ENCODE measurements around the gene ATAD3A. TPM values are rescaled to one million over a fixed set of nuclear protein-coding genes. Genes with fewer than 3 reads are reported as not detected.
"Not testable (repeated sequence)": the region's sequence is repeated elsewhere in the genome, so short reads cannot be mapped to it uniquely, and the experiment has no call there.

ATAD3A gene
- polyA plus RNA-seq, 1 of the 3 experiments (the other 2 are of a cell fraction) = 40.2 TPM

DNA sequence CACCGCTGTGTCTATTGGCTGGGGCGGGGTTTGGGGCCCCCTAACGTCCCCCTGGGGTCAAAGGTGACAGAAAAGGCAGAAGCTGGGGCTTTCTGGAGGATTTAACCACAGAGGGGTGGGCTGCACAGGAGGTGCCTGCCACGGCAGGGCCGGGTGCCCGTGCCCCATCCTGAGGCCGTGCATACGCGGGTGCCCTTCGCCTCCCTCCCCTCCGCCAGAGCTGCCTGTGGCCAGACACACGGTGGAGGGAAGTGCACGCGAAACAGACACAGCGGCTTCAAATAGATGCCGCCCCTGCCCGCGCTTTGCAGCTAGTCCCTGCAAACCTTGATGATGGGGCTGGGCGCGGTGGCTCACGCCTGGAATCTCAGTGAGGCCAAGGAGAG lies 2.5 kb upstream of the ATAD3A start:
- peaks cover 15% of the 10 kb centered on the region; the same call in 1 of the 2 replicates for H3K79me2 ChIP-seq (ENCODE audit: insufficient read depth)
- 98% methylated on average over 7 of the region's 21 CpGs for WGBS (ENCODE audit: low lambda C conversion rate)
- H3K9ac ChIP-seq; H3K4me2 ChIP-seq; DNase-seq; H3K9me3 ChIP-seq; H3K27me3 ChIP-seq (ENCODE audit: insufficient read depth); H3K27ac ChIP-seq (ENCODE audit: low read depth in 2 of 2, low read length in 1 of 2); H3K4me1 ChIP-seq (ENCODE audit: control insufficient read depth in 1 of 2, insufficient read depth in 2 of 2, low read depth in 1 of 2, low read length in 1 of 2); H3F3A ChIP-seq (replicated peaks; ENCODE audit: insufficient read depth); H3K4me3 ChIP-seq (ENCODE audit: low read depth in 2 of 2, low read length in 1 of 2); CTCF ChIA-PET; POLR2A ChIA-PET; H3K36me3 ChIP-seq (replicated peaks in 1 of 2; ENCODE audit: control insufficient read depth in 1 of 2, insufficient read depth in 2 of 2, low read length in 1 of 2); H2AFZ ChIP-seq (ENCODE audit: low read depth); H3K9me2 ChIP-seq; H4K20me1 ChIP-seq (ENCODE audit: insufficient read depth): not testable (repeated sequence)

DNA sequence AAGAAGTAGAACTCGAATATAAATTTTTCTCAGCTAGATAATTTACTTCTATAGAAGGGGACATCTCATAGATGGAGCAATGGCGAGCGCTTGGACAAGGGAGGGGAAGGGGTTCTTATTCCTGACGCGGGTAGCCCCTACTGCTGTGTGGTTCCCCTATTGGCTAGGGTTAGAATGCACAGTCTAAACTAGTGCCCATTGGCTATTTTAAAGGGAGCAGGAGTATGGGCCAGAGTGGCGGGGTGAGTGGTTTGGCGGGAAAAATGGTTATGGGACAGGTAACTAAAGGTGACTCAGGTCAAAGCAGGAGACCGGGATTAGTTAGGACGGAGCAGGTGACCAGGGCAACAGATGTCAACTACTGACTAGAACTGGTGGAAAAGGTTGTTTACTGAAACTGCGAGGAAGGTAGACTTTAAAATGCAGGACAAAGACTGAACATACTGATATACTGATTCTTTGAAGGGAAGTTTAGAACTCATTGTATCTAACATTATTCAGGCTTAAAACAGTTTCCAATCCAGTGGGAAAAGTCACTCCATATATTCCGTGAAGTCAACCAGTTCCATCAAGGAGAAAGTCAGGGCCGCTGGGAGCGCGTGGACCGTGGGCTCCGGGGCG lies 940 bp upstream of the ATAD3A start:
- DNase-seq = peak; percentile 52
- Histone ChIP-seq H3K4me2 (peak overlapping the region; percentile 91), H3K9ac (peak overlapping the region; percentile 96), H3K4me1 (ENCODE audit: control insufficient read depth in 1 of 2, insufficient read depth in 2 of 2, low read depth in 1 of 2, low read length in 1 of 2) (peaks cover 0 to 4% of the 10 kb centered on the region in 2 experiments; a peak in 1 of 4 replicates), H3K79me2 (ENCODE audit: insufficient read depth) (peaks cover 28% of the 10 kb centered on the region; the same call in 1 of the 2 replicates), H3K27me3 (ENCODE audit: insufficient read depth) (no peaks in the 10 kb centered on the region), H2AFZ (ENCODE audit: low read depth) (peak overlapping the region; percentile 79), H3K9me2 (no peaks in the 10 kb centered on the region), H3F3A (replicated peaks; ENCODE audit: insufficient read depth) (peaks cover 3% of the 10 kb centered on the region), H3K36me3 (replicated peaks in 1 of 2; ENCODE audit: control insufficient read depth in 1 of 2, insufficient read depth in 2 of 2, low read length in 1 of 2) (no peaks in the 10 kb centered on the region), H3K27ac (ENCODE audit: low read depth in 2 of 2, low read length in 1 of 2) (peak overlapping the region; percentile 87 to 94), H4K20me1 (ENCODE audit: insufficient read depth) (no peaks in the 10 kb centered on the region), H3K4me3 (ENCODE audit: low read depth in 2 of 2, low read length in 1 of 2) (peak overlapping the region; percentile 77 to 88), H3K9me3 (no peaks in the 10 kb centered on the region)
- WGBS (ENCODE audit: low lambda C conversion rate) = 54% methylated on average over 10 of the region's 17 CpGs
- TF ChIP-seq CHD2 (IDR thresholded peaks at IDR 0.05; ENCODE audit: low read length, partially characterized antibody) = no peak
- no peak for TF ChIP-seq TEAD4 (IDR thresholded peaks at IDR 0.05; ENCODE audit: borderline replicate concordance, insufficient read depth)
- TF ChIP-seq RCOR1 (IDR thresholded peaks at IDR 0.05; ENCODE audit: low read length) = no peak
- TF ChIP-seq, protein P1, sequence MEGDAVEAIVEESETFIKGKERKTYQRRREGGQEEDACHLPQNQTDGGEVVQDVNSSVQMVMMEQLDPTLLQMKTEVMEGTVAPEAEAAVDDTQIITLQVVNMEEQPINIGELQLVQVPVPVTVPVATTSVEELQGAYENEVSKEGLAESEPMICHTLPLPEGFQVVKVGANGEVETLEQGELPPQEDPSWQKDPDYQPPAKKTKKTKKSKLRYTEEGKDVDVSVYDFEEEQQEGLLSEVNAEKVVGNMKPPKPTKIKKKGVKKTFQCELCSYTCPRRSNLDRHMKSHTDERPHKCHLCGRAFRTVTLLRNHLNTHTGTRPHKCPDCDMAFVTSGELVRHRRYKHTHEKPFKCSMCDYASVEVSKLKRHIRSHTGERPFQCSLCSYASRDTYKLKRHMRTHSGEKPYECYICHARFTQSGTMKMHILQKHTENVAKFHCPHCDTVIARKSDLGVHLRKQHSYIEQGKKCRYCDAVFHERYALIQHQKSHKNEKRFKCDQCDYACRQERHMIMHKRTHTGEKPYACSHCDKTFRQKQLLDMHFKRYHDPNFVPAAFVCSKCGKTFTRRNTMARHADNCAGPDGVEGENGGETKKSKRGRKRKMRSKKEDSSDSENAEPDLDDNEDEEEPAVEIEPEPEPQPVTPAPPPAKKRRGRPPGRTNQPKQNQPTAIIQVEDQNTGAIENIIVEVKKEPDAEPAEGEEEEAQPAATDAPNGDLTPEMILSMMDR (IDR thresholded peaks at IDR 0.05) = peak; percentile 6; the same call in 1 of the 2 replicates
- ChIA-PET POLR2A (no interaction called here), CTCF (interaction anchor here (0.7 kb wide), 1 partner anchor 112 kb away, joined by 3 read pairs; the partner anchor contains the start of gene CCNL2)

DNA sequence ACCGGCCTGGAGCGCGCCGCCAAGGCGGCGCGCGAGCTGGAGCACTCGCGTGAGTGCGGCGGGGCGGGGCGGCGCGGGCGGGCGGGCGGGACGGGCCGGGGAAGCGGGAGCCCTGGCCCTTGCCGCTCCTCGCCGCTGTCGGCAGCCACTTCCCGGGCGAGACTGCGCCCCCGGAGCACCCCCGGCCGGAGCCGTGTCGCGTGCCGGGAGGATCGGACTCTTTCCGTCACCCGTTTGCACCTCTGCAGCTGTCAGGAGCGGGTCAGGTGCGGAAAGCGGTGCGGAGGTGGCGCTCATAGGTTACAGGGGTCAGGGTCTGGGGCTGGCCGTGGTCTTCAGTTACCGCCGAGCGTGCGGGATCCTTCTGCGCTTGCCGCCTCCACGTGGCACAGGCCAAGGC lies 463 bp downstream of the ATAD3A start:
- peak overlapping the region; percentile 96; the same call in 1 of the 2 replicates for H3K9ac ChIP-seq
- not testable (repeated sequence) for H3K27ac ChIP-seq (ENCODE audit: low read depth in 2 of 2, low read length in 1 of 2)

DNA sequence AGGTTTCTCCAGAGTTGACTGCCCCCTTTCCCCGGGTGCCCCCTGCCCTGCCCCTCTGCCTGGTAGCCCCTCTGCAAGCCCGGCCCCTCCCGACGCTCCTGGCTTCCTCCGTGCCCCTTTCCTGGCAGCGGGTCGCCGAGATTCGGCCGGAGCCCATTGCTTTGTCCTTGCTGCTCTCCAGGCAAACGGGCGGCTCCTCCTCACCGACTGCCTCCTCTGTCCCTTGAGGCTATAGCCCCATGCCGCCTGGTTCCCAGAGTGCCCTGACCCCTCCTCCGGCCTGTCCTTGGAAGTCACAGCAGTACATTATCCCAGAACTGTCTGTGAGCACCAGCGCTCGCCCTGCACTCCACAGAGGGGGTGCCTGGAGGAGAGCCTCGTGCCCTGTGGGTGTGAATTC lies 1.7 kb downstream of the ATAD3A start:
- H3K36me3 ChIP-seq (replicated peaks in 1 of 2; ENCODE audit: control insufficient read depth in 1 of 2, insufficient read depth in 2 of 2, low read length in 1 of 2); H3K27me3 ChIP-seq (ENCODE audit: insufficient read depth); H3K27ac ChIP-seq (ENCODE audit: low read depth in 2 of 2, low read length in 1 of 2); POLR2A ChIA-PET; H2AFZ ChIP-seq (ENCODE audit: low read depth); H3K9ac ChIP-seq; H3F3A ChIP-seq (replicated peaks; ENCODE audit: insufficient read depth); H3K4me3 ChIP-seq (ENCODE audit: low read depth in 2 of 2, low read length in 1 of 2); H3K9me2 ChIP-seq; DNase-seq; H3K9me3 ChIP-seq; H4K20me1 ChIP-seq (ENCODE audit: insufficient read depth); H3K4me1 ChIP-seq (ENCODE audit: control insufficient read depth in 1 of 2, insufficient read depth in 2 of 2, low read depth in 1 of 2, low read length in 1 of 2); H3K4me2 ChIP-seq: not testable (repeated sequence)
- H3K79me2 ChIP-seq (ENCODE audit: insufficient read depth) = peaks cover 32% of the 10 kb centered on the region; the same call in 1 of the 2 replicates
- WGBS (ENCODE audit: low lambda C conversion rate) = 78% methylated on average over 12 of the region's 18 CpGs
- CTCF ChIA-PET = interaction anchor here (1.3 kb wide), 1 partner anchor 9 kb away, joined by 3 read pairs; no protein-coding TSS in a partner anchor

More for the DNA sequence above, 463 bp downstream of the ATAD3A start:
- H3F3A ChIP-seq (replicated peaks; ENCODE audit: insufficient read depth); CTCF ChIA-PET; H3K4me1 ChIP-seq (ENCODE audit: control insufficient read depth in 1 of 2, insufficient read depth in 2 of 2, low read depth in 1 of 2, low read length in 1 of 2); DNase-seq; POLR2A ChIA-PET; H3K9me2 ChIP-seq; H3K9me3 ChIP-seq; H3K27me3 ChIP-seq (ENCODE audit: insufficient read depth); H3K36me3 ChIP-seq (replicated peaks in 1 of 2; ENCODE audit: control insufficient read depth in 1 of 2, insufficient read depth in 2 of 2, low read length in 1 of 2); H4K20me1 ChIP-seq (ENCODE audit: insufficient read depth); H2AFZ ChIP-seq (ENCODE audit: low read depth): not testable (repeated sequence)
- peak overlapping the region; percentile 68; the same call in 1 of the 2 replicates for H3K4me2 ChIP-seq
- WGBS (ENCODE audit: low lambda C conversion rate) = 0% methylated on average over 1 of the region's 52 CpGs
- H3K79me2 ChIP-seq (ENCODE audit: insufficient read depth) = peaks cover 32% of the 10 kb centered on the region; the same call in 1 of the 2 replicates
- peak overlapping the region in 1 of 2 experiments; percentile 88; a peak in 2 of 4 replicates for H3K4me3 ChIP-seq (ENCODE audit: low read depth in 2 of 2, low read length in 1 of 2)

DNA sequence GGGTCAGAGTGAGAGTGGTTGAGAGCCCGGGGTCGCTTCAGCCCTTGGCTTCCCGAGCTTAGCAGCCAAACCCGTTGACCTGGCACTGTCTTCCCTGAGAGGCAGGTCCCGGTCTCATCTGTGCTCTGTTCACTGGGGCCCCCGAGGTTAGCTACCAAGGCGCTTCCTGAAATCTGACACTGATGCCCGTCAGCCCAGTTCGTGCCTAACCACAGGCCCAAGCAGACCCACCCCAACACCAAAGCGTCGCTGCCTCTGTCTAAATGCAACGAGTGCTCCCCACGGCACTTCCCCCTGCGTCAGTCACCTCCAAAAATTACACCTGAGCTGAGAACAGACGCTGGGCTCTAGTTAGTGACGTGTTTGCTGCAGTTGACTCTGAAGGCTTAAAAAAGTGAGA lies 2.4 kb downstream of the ATAD3A start:
- H3K27me3 ChIP-seq (ENCODE audit: insufficient read depth); H3K9me2 ChIP-seq; H2AFZ ChIP-seq (ENCODE audit: low read depth); H3F3A ChIP-seq (replicated peaks; ENCODE audit: insufficient read depth); DNase-seq; H3K27ac ChIP-seq (ENCODE audit: low read depth in 2 of 2, low read length in 1 of 2); H3K9me3 ChIP-seq; H4K20me1 ChIP-seq (ENCODE audit: insufficient read depth); H3K36me3 ChIP-seq (replicated peaks in 1 of 2; ENCODE audit: control insufficient read depth in 1 of 2, insufficient read depth in 2 of 2, low read length in 1 of 2); H3K4me3 ChIP-seq (ENCODE audit: low read depth in 2 of 2, low read length in 1 of 2); POLR2A ChIA-PET; H3K4me2 ChIP-seq; H3K9ac ChIP-seq; H3K4me1 ChIP-seq (ENCODE audit: control insufficient read depth in 1 of 2, insufficient read depth in 2 of 2, low read depth in 1 of 2, low read length in 1 of 2): not testable (repeated sequence)
- CTCF ChIA-PET = interaction anchor here (0.9 to 1.3 kb wide), 2 partner anchors 10 to 167 kb away, joined by 3 to 4 read pairs; no protein-coding TSS in a partner anchor
- peaks cover 32% of the 10 kb centered on the region; the same call in 1 of the 2 replicates for H3K79me2 ChIP-seq (ENCODE audit: insufficient read depth)
- WGBS (ENCODE audit: low lambda C conversion rate) = 100% methylated on average over 6 of the region's 16 CpGs
